ENCODE results near the gene AGAP2.

Gene AGAP2

DNA sequence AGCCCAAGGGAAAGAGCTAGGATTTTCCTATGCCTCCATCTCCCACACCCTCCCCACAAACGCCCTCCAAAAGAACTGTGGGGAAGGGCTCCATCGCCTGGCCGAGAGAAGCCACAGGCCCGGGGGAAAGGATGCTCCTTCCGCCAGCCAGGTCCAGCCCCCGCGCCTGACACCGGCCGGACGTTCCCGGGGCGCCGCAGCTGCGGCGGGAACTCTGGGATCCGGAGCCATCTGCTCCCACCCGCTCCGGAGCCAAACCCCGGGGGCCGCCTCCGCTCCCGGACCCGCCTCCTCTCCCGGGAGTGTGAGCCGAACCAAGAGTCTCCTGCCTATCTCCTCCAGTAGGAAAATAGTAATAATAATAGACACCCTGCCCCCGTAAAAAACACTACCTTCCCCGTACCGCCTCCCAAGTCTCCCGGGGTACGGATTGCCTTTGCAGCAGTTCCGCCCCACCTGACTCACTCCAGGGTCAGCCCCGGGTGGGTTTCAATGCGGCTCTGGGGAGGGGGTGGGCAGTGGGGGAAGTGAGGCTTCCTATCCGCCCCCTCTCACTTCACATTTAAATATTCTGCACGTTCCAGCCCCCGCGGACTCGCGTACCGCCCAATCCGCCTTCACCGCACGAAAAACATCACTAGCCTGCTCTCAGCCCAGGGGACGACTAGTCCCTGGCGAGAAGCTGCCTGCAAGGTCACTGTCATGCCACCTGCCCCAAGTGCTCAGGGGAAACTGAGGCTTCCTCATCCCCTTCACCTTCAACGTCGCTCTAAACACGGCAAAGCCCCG, 2.4 kb downstream of the AGAP2 start:
- peak in 2 of 3 experiments; percentile 69 to 77 for DNase-seq

DNA sequence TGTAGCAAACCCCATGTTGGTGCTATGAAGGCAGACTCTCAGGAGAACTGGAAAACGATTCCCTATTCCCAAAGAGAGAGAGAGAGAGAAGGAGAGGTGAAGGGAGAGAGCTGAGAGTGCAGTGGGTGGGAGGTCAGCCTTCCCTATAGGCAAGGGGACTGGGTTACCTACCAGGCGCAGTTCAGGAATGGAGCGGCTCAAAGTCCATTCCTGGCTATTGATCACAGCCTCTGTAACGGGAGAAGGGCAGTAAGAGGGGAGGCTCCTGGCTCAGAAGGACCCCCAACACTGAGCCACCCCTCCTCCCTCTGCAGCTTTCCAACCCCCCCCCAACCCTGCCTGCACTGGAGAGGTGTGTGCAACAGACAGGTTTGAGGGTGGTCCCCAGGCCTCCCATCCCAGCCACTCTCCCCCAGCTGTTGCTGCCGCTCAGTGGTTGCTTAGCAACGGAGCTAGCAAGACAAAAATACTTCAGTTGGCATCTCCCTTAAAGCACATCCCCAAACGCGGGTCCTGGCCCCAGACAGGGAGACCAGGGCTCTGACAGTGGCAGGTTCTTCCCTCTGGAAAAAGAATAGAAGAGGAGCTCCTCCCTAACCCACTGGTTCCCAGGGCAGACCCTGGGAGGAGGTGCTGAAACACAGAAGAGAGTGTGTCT, 3.2 kb downstream of the AGAP2 start:
- peak in 2 of 3 experiments; percentile 69 to 76 for DNase-seq

DNA sequence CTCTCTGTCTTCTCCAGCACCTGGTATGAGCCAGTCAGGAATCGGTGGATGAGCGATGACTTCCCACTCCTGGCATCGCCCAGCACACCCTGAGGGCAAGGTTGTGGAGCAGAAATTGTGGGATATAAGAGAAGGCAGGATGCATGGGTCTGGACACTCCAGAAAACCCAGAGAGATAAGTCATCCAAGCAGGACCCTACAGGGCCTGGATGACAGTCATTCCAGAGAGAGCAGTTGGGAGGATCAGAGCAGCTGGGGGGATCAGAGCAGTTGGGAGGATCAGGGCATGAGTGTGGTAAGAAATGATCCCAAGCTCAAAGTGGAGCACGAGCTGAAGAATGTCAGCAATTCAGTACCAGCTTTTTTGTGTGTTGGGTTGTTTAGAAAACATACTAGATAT, 4.0 kb downstream of the AGAP2 start:
- no peak for DNase-seq

DNA sequence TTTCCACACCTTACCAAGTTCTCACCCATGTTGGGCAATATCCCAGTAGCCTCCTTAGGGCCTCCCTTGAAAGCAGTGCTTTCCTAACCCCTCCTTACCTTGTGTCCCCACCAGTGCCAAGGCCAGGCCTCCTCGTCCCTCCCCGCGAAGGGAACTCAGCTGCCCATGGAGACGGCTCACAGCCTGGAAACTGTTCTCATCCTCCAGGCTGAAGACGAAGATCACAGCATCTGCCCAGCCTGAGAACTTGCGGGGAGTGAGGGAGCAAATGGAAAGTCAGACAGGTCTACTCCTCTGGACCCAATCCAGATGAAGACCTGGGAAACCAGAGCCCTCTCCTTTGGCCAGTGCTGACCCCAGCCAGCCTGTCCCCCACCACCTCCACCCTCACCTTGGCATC, 4.6 kb downstream of the AGAP2 start:
- no peak for DNase-seq

DNA sequence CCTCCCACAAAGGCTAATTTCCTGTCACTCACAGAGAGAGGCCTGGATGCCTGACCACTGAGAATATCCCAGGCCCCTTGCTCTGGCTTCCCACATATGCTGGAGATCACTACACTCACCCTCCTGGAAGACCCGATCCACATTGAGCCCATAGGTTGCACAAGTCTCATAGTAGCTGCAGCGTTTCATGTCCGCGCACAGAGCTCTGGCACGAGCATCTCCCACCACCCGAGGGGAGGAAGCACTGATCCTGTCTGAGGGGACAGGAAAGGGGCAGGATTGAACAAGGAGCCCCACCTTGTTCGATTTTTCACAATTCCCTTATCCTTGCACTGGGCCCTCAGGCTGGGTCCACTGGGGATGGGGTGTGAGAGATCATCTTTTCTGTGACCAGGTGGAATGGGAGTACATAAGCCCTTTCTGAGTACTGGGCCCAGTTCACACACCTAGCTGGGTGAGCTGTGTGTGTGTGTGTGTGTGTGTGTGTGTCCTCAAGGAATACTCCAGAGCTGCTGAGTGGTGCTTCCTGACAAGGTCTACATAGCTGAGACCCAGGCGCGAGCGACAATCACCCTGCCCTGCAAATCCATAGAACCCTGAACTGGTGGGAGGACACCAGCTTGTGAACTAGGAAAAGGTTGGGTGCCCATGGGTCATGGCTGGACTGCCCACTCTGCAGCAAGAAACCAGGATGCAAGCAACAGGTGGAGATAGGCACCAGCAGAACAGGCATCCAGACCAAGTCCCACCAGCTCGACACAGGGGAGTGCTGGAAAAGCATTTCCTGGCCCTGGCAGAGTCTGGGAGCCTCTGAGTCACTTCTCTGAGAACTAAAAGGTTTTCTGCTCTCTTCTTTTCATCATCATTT, 5.6 kb downstream of the AGAP2 start:
- no peak for DNase-seq

DNA sequence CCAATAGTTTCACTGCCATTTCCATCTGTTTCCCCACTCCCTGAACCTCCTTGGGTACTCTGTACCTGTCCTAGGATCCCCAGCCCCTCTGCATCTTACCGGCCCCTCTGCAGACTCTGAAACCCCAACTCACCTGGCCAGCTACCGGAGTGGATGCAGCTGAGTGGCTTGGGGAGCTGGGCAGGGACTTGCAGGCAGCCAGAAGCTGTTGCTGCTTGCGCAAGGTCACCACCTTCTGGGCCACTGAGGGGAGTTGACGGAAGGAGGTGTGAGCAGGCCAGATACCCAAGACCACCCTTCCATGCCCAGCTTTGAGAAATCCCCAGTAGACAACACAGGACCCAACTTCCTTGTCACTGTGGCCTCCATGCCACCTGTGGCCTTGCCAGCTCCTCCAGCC, 6.3 kb downstream of the AGAP2 start:
- no peak for DNase-seq

DNA sequence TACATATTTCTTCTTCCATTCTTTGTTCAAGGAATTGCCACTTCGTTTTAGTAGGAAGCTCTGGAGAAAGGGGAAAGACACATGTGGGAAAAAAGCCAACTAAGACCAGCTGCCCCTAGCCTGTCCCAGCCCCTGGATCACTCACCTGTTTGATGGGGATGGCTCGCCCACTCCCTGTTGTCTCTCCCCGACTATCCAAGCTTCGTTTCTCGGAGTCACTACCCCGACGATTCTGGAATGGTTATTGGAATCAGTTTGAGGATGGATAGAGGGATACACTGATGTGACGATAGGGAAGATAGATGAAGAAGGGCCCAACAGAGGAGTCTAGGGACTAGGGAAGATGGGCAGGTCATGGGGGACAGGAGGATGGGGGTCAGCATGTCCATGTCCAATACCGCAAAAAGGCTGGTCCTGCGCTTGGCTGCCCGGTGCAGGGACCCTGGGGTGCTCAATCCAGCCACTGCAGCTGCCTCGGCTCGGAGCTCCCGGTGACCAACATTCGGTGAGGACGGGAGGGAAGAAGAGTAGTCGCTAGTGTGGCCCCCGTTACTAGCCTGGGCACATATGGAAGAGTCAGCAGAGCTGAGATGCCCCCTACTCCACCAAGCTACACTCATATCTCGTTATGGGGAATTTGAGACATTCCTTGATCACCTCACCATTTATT, 7.0 kb downstream of the AGAP2 start:
- DNase-seq = no peak

DNA sequence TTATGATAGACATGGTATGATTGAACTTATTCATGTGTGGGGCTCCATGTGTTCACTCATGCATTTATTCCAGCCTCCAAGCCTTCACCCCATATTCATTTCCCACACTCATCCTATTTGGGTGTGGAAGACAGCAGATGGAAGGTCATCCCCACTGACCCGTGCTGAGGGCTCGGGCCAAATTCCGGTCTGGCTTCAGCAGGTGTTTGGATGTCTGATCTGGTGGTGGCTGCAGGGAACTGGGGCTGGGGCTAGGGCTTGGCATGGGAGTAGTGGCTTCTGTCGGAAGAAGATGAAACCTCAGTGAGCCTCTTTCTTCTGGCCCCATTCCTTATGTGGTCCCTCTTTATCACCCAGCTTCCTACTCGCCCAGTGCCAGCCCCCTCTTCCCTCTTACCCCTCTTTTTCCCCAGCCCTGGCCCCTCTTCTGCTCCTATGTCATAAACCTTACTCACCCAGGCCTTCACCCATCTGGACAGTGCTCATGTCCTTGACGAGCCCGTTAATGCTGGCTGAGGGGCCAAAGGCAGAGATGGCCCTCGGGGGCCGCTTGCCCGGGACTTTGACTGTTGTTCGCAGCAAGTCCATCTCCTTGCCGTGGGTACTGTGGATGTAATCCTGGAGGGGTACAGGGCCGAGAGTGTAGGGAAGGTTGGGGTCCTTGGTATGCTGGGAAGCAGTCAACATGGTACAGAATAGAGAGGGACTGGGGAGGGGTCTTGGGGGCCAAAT, 8.0 kb downstream of the AGAP2 start:
- DNase-seq = no peak

DNA sequence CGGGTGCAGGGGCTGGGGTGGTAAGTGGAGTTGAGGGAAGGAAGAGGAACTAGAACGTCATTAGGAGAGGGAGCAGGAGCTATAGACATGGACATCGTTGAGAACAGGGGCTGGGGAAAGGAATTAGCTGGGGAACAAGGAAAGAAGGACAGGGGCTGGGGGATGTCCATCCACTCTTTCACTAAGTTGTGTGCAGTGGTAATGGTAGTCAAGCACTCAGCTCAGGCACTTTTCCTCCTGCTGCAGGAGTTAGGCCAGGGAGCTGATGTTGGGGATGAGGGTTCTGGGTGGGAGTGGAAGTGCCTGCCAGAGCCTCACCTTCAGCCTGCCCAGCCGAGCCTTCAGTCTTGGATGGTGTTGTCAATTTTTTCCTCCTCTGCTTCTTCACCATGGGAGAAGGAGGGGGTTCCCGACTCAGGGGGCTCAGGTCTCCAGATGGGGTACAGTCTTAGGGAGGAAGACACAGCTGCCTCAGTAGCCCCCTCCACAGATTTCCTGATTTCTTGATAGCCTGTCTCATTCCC, 9.2 kb downstream of the AGAP2 start:
- DNase-seq = no peak

DNA sequence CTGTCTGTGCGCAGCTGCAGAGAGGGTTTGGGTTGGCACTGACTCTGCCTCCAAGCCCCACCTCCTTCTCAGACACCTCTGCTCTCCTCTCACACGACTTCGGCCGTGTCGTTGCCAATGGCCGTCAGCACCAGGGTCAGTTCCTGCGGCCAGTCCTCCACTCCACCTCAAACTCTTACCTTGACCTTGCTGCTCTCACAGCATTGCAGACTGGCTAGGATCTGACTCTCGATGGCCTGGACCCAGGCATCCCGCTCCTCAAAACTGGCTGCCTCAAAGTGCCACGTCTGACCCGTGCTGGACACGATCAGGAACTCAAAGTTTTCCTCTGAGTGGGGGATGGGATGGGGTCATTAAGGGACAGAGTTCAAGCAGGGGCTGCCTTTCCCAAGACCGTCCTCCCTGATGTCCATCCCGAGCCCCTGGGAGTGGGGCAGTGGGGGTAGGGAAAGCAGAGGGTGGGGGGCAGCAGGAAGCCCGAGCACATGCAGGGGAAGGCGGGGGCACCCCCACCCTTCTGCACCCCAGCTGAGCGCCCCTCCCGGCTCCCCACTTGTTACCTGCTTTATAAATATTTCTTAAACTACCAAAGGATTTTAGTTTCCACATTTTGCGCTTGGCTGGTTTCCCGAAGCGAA, 10.7 kb downstream of the AGAP2 start:
- DNase-seq = no peak

DNA sequence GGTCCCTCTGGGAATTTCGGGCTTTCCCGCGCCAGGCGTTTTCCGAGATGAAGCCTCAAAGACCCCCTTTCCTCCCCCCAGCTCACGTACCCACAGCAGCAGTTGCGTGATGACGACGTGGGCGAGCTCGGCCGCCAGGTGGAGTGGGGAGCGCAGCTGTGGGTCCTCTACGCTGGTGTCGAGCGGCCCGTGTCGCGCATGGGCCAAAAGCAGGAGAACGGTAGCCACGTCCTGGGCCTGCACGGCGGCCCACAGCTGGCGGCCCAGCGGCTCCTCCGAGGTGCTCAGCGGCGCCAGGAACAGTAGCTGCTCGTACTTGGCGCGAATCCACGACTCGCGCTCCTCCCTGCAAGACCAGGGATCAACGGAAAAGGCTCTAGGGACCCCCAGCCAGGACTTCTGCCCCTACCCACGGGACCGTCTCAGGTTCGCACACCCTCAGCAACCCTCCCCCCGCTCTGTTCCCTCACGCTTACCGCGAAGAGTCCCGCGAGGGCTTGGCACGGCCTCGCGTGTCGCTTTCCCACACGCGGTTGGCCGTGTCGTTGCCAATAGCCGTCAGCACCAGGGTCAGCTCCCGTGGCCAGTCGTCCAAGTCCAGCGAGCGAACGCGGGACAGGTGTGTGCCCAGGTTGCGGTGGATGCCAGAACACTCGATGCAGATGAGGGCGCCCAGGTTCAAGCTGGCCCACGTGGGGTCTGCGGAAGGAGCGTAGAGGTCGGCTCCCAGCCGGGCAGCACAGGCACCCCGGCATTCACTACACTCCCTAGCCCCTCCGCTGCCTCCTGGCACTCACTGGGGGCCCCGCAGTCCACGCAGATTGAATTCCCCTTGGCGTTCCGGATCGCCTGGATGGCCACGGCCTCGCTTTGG, 11.4 kb downstream of the AGAP2 start:
- peak in 1 of 3 experiments; percentile 68 for DNase-seq

DNA sequence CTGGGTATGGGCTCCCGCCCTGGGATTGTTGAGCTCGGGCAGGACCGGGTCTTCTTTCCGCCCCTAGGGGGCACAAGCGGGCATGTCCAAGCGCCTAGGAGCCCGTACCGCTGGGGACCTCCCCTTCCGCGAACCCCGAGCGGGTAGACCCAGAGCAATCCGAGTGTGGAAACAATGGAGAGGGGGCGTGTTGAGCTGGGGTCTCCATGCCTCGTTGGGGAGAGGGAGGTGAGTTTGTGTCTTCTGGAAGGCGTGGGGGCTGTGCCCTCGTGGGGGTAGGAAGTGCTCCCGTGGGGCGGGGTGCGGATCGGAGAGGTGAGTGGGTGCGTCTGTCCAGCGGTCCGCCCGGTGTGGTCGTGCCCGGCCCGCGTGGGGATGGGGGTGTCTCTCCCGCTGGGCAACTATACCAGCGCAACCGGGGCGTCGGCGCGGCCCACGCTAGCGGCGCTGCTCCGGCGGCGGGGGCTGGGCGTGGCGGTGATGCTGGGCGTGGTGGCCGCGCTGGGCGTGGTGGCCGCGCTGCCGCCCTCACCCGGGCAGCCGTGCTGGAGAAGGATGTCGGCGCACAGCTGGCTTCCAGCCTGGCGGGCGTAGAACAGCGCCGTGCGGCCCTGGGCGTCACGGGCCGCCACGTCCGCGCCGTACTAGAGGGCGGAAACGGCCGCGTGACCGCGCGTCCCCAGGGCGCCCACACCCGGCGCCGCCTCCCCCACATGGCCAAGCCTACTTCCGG, 12.2 kb downstream of the AGAP2 start:
- DNase-seq = peak; percentile 83 to 90 (median 86)

DNA sequence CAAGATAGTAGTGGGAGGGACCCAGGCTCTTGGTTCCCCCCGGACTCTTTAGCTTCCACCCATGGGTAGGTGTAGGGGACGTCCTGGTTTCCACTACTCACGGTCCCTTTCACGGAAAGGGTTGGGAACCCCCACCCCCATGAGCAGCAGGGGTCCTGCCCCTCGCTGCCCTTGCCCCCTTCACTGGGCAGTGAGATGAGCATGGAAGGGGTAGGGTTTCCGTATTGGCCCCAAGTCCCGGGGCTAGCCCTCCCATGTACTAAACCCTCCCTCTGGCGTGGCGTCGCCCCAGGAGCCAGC, 12.7 kb downstream of the AGAP2 start:
- no peak for DNase-seq

DNA sequence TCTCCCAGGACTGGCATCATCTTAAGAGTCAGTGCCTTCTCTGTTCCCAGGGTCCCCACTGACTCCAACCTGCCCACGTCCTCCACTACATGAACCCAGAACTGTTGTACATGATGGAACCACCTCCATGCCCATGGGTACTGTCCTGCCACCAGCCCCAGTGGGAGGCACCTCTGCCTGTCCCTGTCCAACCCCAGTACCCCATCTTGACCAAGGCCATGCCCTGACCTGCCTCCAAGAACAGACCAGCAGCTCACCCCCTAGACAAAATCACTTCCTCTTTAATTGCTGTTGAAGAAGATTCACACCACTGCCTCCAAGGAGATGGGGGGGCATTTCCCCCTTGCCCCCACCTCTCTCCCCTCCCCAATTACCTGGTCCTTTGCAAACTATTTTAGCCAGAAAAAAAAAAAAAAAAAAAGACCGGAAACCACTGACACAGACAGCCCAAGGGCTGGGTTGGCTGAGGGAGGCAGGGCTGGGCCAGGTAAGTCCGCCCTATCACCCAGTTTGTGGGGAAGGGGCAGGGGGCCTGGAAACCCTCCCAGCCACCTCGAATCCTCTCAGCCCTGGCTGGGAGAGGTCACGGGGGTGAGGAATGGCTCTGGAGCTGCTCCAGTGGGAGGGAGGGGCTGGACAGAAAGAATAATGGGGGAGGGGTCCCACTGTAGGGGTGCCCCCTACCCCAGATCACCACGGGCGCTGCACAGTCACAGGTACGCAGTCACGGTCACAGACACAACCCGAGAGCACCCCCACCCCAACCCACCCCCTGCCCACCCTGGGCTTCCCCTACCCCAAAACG, 13.4 kb downstream of the AGAP2 start:
- no peak for DNase-seq

DNA sequence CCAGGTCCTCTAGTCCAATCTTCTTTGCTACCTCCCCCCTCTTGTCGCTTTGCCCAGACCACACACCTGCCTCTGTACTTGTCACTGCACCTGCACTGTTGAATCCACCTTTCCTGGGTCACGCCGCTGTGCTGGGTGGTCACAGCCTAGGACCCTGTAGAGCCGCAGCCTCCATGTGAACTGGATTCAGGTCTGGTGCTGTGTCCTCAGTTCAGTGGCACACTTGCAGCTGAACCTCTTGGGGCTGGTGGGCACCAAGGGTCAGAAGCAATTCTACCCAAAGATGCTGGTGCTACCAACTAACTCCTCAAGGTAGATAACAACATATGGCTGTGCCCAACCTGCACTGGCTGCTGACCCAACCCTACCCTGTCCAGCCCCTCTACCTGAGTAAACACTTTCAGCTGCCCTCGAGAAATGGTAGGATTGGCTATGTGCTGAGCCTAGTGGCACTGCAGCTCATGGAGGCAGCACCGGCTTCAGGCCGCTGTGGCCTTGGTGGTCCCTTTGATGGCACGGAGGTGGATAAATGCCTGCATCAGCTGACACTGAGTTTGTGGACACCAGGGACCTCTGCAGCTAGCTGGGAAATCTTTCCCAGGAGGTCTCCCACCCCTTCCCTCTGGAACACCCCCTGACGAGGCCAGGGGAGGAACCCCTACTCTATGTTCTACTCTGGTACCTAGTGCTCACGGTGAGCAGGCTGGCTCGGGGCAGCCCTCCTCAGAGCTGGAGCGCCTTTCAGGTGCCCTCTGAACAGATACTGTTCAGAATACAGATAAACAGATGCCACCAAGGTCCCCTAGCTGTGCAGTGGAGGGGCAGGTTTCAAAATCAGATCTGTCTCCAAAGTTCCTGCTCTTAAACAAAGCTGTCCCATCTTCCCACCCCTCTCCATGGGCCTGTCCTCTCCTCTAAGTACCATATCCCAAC, 14.3 kb downstream of the AGAP2 start:
- DNase-seq = no peak

DNA sequence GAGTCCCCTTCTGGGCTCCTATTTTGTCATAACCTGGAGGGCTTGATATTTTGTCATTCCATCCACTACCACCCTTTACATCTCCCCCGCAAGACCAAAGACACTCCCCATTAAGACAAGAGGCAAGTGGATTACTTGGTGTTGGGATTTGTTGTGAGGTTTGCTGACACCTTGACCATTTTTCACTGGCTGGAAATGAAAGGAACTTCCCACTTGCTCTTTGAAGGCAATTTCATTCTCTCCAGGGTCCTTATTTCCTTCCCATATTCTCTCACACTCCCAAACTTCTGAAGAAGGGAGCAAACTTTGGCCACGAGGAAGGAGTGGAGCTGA, 14.9 kb downstream of the AGAP2 start:
- DNase-seq = no peak

DNA sequence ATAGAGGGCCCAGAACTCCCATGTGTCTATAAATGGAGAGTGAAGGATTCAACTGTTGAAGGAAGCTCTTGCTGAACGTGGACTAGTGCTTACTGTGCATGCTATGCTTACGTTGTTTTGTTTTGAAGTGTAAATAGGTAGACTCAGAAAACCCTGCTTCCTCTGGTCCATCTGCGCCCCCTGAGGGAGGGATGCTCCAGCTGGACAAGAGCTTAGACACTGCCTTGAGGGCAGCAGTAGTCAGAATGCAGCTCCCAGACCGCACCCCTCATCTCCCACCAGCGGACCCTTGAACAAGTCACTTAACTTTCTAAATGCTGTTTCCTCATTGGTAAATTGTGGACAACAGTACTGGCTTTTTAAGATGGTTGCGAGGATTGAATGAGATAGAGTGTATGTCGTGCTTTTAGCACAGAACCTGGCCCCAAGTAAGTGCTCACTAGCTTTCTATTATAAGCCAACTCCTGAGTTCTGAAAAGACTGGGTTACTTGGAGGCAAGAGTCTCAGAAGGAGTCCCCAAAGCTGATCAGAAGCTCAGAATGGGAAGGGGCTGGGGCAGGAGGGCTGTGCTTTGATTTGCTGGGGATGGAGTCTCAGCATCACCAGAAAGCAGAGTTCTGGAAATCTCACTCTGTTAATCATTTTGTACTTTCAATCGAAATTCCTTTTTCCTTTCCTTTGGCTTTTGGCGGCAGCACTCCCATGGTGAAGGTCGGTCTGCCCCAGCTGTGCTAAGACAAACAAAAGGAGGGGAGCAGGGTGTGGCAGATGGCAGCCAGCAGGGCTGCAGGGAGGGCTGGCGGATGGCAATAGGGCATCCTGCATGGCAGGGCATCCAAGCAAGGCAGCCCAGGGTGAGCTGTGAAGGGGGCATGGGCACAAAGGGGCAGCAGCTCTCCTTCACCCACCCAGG, 15.6 kb downstream of the AGAP2 start:
- peak in 2 of 3 experiments; percentile 27 to 33 for DNase-seq

Measured in NCI-H1417 (cell line).